ENCODE results near the gene MAPKAPK3.
"Not testable (repeated sequence)": the region's sequence is repeated elsewhere in the genome, so short reads cannot be mapped to it uniquely, and the experiment has no call there.

Gene MAPKAPK3

GRCh38 chr3:50657816-50658215 is 40.9 kb downstream of the MAPKAPK3 start:
- DNase-seq: no peak

- no peak for DNase-seq
Measured at GRCh38 chr3:50658416-50658815, 41.5 kb downstream of the MAPKAPK3 start.

- DNase-seq: no peak
Measured at GRCh38 chr3:50658831-50659230, 41.9 kb downstream of the MAPKAPK3 start.

GRCh38 chr3:50660386-50660785 is 43.4 kb downstream of the MAPKAPK3 start:
- DNase-seq: no peak

GRCh38 chr3:50661321-50661837 is 44.4 kb downstream of the MAPKAPK3 start:
- DNase-seq: no peak

- no peak for DNase-seq
Measured at GRCh38 chr3:50662408-50662807, 45.5 kb downstream of the MAPKAPK3 start.

GRCh38 chr3:50665081-50665840 is 48.3 kb downstream of the MAPKAPK3 start:
- DNase-seq: no peak

GRCh38 chr3:50665841-50666115 is 48.8 kb downstream of the MAPKAPK3 start:
- DNase-seq: not testable (repeated sequence)

GRCh38 chr3:50666837-50667236 is 49.9 kb downstream of the MAPKAPK3 start:
- DNase-seq: no peak

GRCh38 chr3:50671331-50671730 is 54.4 kb downstream of the MAPKAPK3 start:
- peak; percentile 15 for DNase-seq

- no peak for DNase-seq
Measured at GRCh38 chr3:50672656-50673055, 55.7 kb downstream of the MAPKAPK3 start.

GRCh38 chr3:50673931-50674330 is 57.0 kb downstream of the MAPKAPK3 start:
- no peak for DNase-seq

- DNase-seq: peak; percentile 65
Measured at GRCh38 chr3:50674349-50675178, 57.6 kb downstream of the MAPKAPK3 start, which contains the start of gene DOCK3. TSS of gene DOCK3 (plus strand) at chr3:50674927. CDS start at chr3:50675264, 337 bp downstream.

GRCh38 chr3:50675179-50676030 is 58.5 kb downstream of the MAPKAPK3 start:
- peak; percentile 78 for DNase-seq

GRCh38 chr3:50676031-50676705 is 59.2 kb downstream of the MAPKAPK3 start:
- DNase-seq: peak; percentile 12

GRCh38 chr3:50687127-50687751 is 70.3 kb downstream of the MAPKAPK3 start:
- no peak for DNase-seq

- no peak for DNase-seq
Measured at GRCh38 chr3:50687916-50688315, 71.0 kb downstream of the MAPKAPK3 start.

- DNase-seq: not testable (repeated sequence)
Measured at GRCh38 chr3:50688602-50689001, 71.7 kb downstream of the MAPKAPK3 start.

GRCh38 chr3:50689558-50689957 is 72.6 kb downstream of the MAPKAPK3 start:
- no peak for DNase-seq

GRCh38 chr3:50695031-50695430 is 78.1 kb downstream of the MAPKAPK3 start:
- no peak for DNase-seq

GRCh38 chr3:50696276-50696675 is 79.3 kb downstream of the MAPKAPK3 start:
- DNase-seq: no peak

- no peak for DNase-seq
Measured at GRCh38 chr3:50698269-50698668, 81.3 kb downstream of the MAPKAPK3 start.
